HepG2 (cell line): ENCODE data around the gene KCNIP4. TPM values are rescaled to one million over a fixed set of nuclear protein-coding genes. Genes with fewer than 3 reads are reported as not detected.

Experiments
- AGO1 ChIP-seq: fragments of 200-400 bp; formaldehyde crosslinking; IDR thresholded peaks from 2 replicates; pipeline ENCODE4 v1.6.1; 2017; ENCODE audit warnings: mild to moderate bottlenecking, low read depth, low read length, moderate library complexity; ENCODE audit not compliant: poor library complexity, severe bottlenecking
- CBFB ChIP-seq: sonication (generic); formaldehyde crosslinking; IDR thresholded peaks from 2 replicates; pipeline ENCODE4 v1.4.0; 2020; ENCODE audit warnings: missing genetic modification reagents
- EP300 ChIP-seq, 3 experiments: sonication (generic) in 1 of 3; formaldehyde crosslinking in 1 of 3; IDR thresholded peaks; 2 replicates each; pipeline versions ENCODE4 v1.5.1 to v1.6.1; 2011 to 2020; ENCODE audit warnings: low read depth in 2 of 3, low read length in 2 of 3, borderline replicate concordance in 1 of 3, improper control_type of control experiment in 1 of 3, mild to moderate bottlenecking in 1 of 3, missing genetic modification reagents in 1 of 3, moderate library complexity in 1 of 3
- MEIS2 ChIP-seq: sonication (generic); formaldehyde crosslinking; IDR thresholded peaks from 2 replicates; pipeline ENCODE4 v1.9.0; 2021; ENCODE audit warnings: mild to moderate bottlenecking, missing genetic modification reagents
- PCBP2 ChIP-seq: fragments of 200-400 bp; formaldehyde crosslinking; optimal IDR thresholded peaks from 2 replicates; pipeline ENCODE3; 2018; ENCODE audit warnings: low read length, low read depth; ENCODE audit not compliant: poor library complexity, severe bottlenecking
- RFXAP ChIP-seq: sonication (generic); formaldehyde crosslinking; IDR thresholded peaks from 2 replicates; pipeline ENCODE4 v1.4.0; 2020; ENCODE audit warnings: missing genetic modification reagents, borderline replicate concordance
- TCF12 ChIP-seq, 2 experiments: fragments of 450-650 bp in 1 of 2; sonication (generic) in 1 of 2; formaldehyde crosslinking in 1 of 2; IDR thresholded peaks; 2 replicates each; pipeline versions ENCODE4 v1.6.1 to v1.8.0; 2017 to 2022; ENCODE audit warnings: antibody characterized with exemption in 1 of 2, mild to moderate bottlenecking in 1 of 2, missing genetic modification reagents in 1 of 2, moderate library complexity in 1 of 2
- XBP1 ChIP-seq: sonication (generic); formaldehyde crosslinking; IDR thresholded peaks from 2 replicates; pipeline ENCODE4 v1.5.0; 2020; ENCODE audit warnings: missing genetic modification reagents
- XRCC5 ChIP-seq: fragments of 200-400 bp; formaldehyde crosslinking; optimal IDR thresholded peaks from 2 replicates; pipeline ENCODE3; 2017; ENCODE audit warnings: mild to moderate bottlenecking, low read length
- ZIK1 ChIP-seq: sonication (generic); formaldehyde crosslinking; IDR thresholded peaks from 2 replicates; pipeline ENCODE4 v1.5.0; 2020; ENCODE audit warnings: mild to moderate bottlenecking, low read depth, missing genetic modification reagents, borderline replicate concordance
- ZNF569 ChIP-seq: sonication (generic); formaldehyde crosslinking; IDR thresholded peaks from 2 replicates; pipeline ENCODE4 v1.5.0; 2020; ENCODE audit warnings: mild to moderate bottlenecking, missing genetic modification reagents, moderate library complexity, borderline replicate concordance
- ZNF570 ChIP-seq: sonication (generic); formaldehyde crosslinking; IDR thresholded peaks from 2 replicates; pipeline ENCODE4 v1.4.0; 2020; ENCODE audit warnings: mild to moderate bottlenecking, missing genetic modification reagents, borderline replicate concordance
- polyA plus RNA-seq, 8 experiments: library from polyadenylated mRNA; depleted of rRNA in 3 of 8; stranded (reverse) in 7 of 8; unstranded in 1 of 8; fragments of >200 nt; fragmentation: Illumina TruSeq in 4 of 8; extraction: Trizol in 4 of 8; gene quantifications; 2 replicates each; pipeline versions ENCODE4 v1.2.1 to v1.2.3, GENCODE V29; 2011 to 2016; ENCODE audit warnings: low read depth in 4 of 8, missing spikeins in 1 of 8, mixed read lengths in 1 of 8; ENCODE audit not compliant: insufficient read depth in 1 of 8
- total RNA-seq, 5 experiments: library from RNA; depleted of rRNA; stranded (reverse); fragments of >200 nt; fragmentation: Illumina TruSeq; extraction: Trizol; gene quantifications; 2 replicates each; pipeline ENCODE4 v1.2.3, GENCODE V29; 2016; ENCODE audit warnings: low read depth in 1 of 5
- TF ChIP-seq, protein P1 (sequence below): sonication (generic); formaldehyde crosslinking; IDR thresholded peaks from 2 replicates; pipeline ENCODE4 v1.4.0; 2020; ENCODE audit warnings: missing genetic modification reagents, borderline replicate concordance
- TF ChIP-seq, protein P2 (sequence below): sonication (generic); formaldehyde crosslinking; IDR thresholded peaks from 2 replicates; pipeline ENCODE4 v1.4.0; 2020; ENCODE audit warnings: missing genetic modification reagents
- TF ChIP-seq, protein P3 (sequence below): sonication (generic); formaldehyde crosslinking; IDR thresholded peaks from 2 replicates; pipeline ENCODE4 v1.5.1; 2020; ENCODE audit warnings: missing genetic modification reagents, mild to moderate bottlenecking, borderline replicate concordance
- TF ChIP-seq, protein P4 (sequence below): IDR thresholded peaks from 2 replicates; pipeline ENCODE4 v1.6.1; 2016; ENCODE audit warnings: mild to moderate bottlenecking
- TF ChIP-seq, protein P5 (sequence below): sonication (generic); formaldehyde crosslinking; IDR thresholded peaks from 2 replicates; pipeline ENCODE4 v1.8.0; 2023; ENCODE audit warnings: mild to moderate bottlenecking, missing genetic modification reagents

KCNIP4 gene
- total and polyA plus RNA-seq, 2 of the 13 experiments (the other 11 are each of a cell fraction or from before 2014, with no cell fraction given): 0.09 TPM; not detected in 1

DNA sequence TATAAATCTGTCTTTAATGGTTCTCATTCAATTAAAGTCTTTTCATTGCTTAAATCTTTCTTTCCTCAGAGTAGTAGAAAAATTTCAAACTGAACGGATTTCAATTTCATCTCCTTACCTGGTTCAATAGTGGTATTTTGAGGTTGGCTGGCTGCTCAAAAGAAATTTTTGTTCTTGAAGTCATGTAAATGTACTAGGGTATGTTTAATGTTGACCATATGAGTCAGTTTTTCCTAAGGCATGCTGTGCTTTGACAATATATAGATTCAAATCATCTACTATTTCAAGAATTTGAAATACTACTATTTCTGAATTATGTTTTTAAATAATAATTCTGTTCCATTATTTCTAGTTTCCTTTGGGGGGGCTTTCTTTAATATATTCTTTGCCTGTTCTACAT, 1142.9 kb downstream of the KCNIP4 start (continued):
- TF ChIP-seq, protein P1, sequence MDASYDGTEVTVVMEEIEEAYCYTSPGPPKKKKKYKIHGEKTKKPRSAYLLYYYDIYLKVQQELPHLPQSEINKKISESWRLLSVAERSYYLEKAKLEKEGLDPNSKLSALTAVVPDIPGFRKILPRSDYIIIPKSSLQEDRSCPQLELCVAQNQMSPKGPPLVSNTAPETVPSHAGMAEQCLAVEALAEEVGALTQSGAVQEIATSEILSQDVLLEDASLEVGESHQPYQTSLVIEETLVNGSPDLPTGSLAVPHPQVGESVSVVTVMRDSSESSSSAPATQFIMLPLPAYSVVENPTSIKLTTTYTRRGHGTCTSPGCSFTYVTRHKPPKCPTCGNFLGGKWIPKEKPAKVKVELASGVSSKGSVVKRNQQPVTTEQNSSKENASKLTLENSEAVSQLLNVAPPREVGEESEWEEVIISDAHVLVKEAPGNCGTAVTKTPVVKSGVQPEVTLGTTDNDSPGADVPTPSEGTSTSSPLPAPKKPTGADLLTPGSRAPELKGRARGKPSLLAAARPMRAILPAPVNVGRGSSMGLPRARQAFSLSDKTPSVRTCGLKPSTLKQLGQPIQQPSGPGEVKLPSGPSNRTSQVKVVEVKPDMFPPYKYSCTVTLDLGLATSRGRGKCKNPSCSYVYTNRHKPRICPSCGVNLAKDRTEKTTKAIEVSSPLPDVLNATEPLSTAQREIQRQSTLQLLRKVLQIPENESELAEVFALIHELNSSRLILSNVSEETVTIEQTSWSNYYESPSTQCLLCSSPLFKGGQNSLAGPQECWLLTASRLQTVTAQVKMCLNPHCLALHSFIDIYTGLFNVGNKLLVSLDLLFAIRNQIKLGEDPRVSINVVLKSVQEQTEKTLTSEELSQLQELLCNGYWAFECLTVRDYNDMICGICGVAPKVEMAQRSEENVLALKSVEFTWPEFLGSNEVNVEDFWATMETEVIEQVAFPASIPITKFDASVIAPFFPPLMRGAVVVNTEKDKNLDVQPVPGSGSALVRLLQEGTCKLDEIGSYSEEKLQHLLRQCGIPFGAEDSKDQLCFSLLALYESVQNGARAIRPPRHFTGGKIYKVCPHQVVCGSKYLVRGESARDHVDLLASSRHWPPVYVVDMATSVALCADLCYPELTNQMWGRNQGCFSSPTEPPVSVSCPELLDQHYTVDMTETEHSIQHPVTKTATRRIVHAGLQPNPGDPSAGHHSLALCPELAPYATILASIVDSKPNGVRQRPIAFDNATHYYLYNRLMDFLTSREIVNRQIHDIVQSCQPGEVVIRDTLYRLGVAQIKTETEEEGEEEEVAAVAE (CRISPR knock-in tag): no peak
- TF ChIP-seq RFXAP (CRISPR knock-in tag) (no peak), TCF12 (IDR thresholded peaks at IDR 0.05) (no peak), TCF12 (CRISPR knock-in tag; IDR thresholded peaks at IDR 0.05) (no peak), XBP1 (CRISPR knock-in tag) (no peak), ZNF570 (no peak), ZIK1 (CRISPR knock-in tag) (no peak), ZNF569 (no peak), AGO1 (no peak), CBFB (CRISPR knock-in tag) (no peak), MEIS2 (CRISPR knock-in tag) (no peak), XRCC5 (no peak), EP300 (IDR thresholded peaks at IDR 0.05; ENCODE audit: low read depth in 2 of 2, low read length in 2 of 2) (no peak), EP300 (CRISPR knock-in tag; IDR thresholded peaks at IDR 0.05; ENCODE audit: borderline replicate concordance) (no peak), PCBP2 (no peak)
- TF ChIP-seq, protein P2, sequence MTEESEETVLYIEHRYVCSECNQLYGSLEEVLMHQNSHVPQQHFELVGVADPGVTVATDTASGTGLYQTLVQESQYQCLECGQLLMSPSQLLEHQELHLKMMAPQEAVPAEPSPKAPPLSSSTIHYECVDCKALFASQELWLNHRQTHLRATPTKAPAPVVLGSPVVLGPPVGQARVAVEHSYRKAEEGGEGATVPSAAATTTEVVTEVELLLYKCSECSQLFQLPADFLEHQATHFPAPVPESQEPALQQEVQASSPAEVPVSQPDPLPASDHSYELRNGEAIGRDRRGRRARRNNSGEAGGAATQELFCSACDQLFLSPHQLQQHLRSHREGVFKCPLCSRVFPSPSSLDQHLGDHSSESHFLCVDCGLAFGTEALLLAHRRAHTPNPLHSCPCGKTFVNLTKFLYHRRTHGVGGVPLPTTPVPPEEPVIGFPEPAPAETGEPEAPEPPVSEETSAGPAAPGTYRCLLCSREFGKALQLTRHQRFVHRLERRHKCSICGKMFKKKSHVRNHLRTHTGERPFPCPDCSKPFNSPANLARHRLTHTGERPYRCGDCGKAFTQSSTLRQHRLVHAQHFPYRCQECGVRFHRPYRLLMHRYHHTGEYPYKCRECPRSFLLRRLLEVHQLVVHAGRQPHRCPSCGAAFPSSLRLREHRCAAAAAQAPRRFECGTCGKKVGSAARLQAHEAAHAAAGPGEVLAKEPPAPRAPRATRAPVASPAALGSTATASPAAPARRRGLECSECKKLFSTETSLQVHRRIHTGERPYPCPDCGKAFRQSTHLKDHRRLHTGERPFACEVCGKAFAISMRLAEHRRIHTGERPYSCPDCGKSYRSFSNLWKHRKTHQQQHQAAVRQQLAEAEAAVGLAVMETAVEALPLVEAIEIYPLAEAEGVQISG (CRISPR knock-in tag): no peak
- TF ChIP-seq, protein P3, sequence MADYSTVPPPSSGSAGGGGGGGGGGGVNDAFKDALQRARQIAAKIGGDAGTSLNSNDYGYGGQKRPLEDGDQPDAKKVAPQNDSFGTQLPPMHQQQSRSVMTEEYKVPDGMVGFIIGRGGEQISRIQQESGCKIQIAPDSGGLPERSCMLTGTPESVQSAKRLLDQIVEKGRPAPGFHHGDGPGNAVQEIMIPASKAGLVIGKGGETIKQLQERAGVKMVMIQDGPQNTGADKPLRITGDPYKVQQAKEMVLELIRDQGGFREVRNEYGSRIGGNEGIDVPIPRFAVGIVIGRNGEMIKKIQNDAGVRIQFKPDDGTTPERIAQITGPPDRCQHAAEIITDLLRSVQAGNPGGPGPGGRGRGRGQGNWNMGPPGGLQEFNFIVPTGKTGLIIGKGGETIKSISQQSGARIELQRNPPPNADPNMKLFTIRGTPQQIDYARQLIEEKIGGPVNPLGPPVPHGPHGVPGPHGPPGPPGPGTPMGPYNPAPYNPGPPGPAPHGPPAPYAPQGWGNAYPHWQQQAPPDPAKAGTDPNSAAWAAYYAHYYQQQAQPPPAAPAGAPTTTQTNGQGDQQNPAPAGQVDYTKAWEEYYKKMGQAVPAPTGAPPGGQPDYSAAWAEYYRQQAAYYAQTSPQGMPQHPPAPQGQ (CRISPR knock-in tag): no peak
- TF ChIP-seq, protein P4, sequence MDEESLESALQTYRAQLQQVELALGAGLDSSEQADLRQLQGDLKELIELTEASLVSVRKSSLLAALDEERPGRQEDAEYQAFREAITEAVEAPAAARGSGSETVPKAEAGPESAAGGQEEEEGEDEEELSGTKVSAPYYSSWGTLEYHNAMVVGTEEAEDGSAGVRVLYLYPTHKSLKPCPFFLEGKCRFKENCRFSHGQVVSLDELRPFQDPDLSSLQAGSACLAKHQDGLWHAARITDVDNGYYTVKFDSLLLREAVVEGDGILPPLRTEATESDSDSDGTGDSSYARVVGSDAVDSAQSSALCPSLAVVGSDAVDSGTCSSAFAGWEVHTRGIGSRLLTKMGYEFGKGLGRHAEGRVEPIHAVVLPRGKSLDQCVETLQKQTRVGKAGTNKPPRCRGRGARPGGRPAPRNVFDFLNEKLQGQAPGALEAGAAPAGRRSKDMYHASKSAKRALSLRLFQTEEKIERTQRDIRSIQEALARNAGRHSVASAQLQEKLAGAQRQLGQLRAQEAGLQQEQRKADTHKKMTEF: no peak
- TF ChIP-seq, protein P5, sequence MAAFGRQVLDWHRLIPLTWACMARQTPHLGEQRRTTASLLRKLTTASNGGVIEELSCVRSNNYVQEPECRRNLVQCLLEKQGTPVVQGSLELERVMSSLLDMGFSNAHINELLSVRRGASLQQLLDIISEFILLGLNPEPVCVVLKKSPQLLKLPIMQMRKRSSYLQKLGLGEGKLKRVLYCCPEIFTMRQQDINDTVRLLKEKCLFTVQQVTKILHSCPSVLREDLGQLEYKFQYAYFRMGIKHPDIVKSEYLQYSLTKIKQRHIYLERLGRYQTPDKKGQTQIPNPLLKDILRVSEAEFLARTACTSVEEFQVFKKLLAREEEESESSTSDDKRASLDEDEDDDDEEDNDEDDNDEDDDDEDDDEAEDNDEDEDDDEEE (CRISPR knock-in tag): no peak
